Esophagus muscularis mucosa (tissue), 4 donors: ENCODE results near the gene SHISAL2A. TPM values are rescaled to one million over a fixed set of nuclear protein-coding genes. Genes with fewer than 3 reads are reported as not detected.

Source experiments
- DNase-seq: peaks from one replicate; pipeline ENCODE4 v3.0.0-alpha.2; 2017; ENCODE audit errors: extremely low spot score
- H3K27ac ChIP-seq, 4 donors: fragments of 200-600 bp; sonication (generic); replicated peaks in 1 of 4; 1 replicate in 3 of 4; 2 replicates in 1 of 4; pipeline ENCODE4 v1.5.1; 2016 to 2019; ENCODE audit warnings: mild to moderate bottlenecking in 1 of 4
- H3K27me3 ChIP-seq, 4 donors: fragments of 200-600 bp; sonication (generic); one replicate each; pipeline versions ENCODE4 v1.5.1 to v1.6.0; 2016 to 2019
- H3K36me3 ChIP-seq, 4 donors: fragments of 200-600 bp; sonication (generic); one replicate each; pipeline ENCODE4 v1.5.1; 2016 to 2019
- H3K4me1 ChIP-seq, 4 donors: fragments of 200-600 bp; sonication (generic); one replicate each; pipeline ENCODE4 v1.5.1; 2016 to 2019
- H3K4me3 ChIP-seq, 4 donors: fragments of 200-600 bp; sonication (generic); 1 replicate in 2 of 4; 2 replicates in 2 of 4; pipeline ENCODE4 v1.5.1; 2016 to 2019; ENCODE audit warnings: mild to moderate bottlenecking in 4 of 4, moderate library complexity in 1 of 4
- H3K9me3 ChIP-seq, 4 donors: fragments of 200-600 bp; sonication (generic); 1 replicate in 3 of 4; 2 replicates in 1 of 4; pipeline ENCODE4 v1.5.1; 2016 to 2019
- EP300 ChIP-seq: sonication (generic); formaldehyde crosslinking; IDR thresholded peaks from one replicate; pipeline ENCODE4 v1.6.1; 2017; ENCODE audit warnings: antibody characterized with exemption
- POLR2A ChIP-seq: fragments of 450-650 bp; IDR thresholded peaks from one replicate; pipeline ENCODE4 v1.6.1; 2017; ENCODE audit warnings: antibody characterized with exemption, moderate library complexity, mild to moderate bottlenecking, low read depth
- POLR2AphosphoS5 ChIP-seq, 2 donors: sonication (generic); formaldehyde crosslinking; IDR thresholded peaks; one replicate each; pipeline ENCODE4 v1.6.1; 2017; ENCODE audit warnings: antibody characterized with exemption in 2 of 2
- WGBS: methylation state at CpG from one replicate; pipeline ENCODE4 v1.1.5; 2018; 5-methylcytosine and 5-hydroxymethylcytosine counted together
- intact Hi-C: fragments of 100-400 bp; cut with DNase I; formaldehyde crosslinking; loops from one replicate; pipeline ENCODE4 v1.15.1; 2023
- total RNA-seq, 4 donors: library from RNA; depleted of rRNA; stranded (reverse); fragments of >200 nt; gene quantifications; one replicate each; pipeline versions ENCODE4 v1.1.0 to v1.2.1, GENCODE V29; 2016
- TF ChIP-seq, protein P1 (sequence below), 3 experiments: fragments of 200-600 bp in 2 of 3; fragments of 450-650 bp in 1 of 3; sonication (generic) in 2 of 3; IDR thresholded peaks; one replicate each; pipeline ENCODE4 v1.5.1; 2017 to 2019; ENCODE audit warnings: antibody characterized with exemption in 3 of 3, mild to moderate bottlenecking in 2 of 3, moderate library complexity in 1 of 3

The SHISAL2A gene
- total RNA-seq, 4 donors from 2014 or later = 0.17 to 0.57 TPM; not detected in 2

DNA sequence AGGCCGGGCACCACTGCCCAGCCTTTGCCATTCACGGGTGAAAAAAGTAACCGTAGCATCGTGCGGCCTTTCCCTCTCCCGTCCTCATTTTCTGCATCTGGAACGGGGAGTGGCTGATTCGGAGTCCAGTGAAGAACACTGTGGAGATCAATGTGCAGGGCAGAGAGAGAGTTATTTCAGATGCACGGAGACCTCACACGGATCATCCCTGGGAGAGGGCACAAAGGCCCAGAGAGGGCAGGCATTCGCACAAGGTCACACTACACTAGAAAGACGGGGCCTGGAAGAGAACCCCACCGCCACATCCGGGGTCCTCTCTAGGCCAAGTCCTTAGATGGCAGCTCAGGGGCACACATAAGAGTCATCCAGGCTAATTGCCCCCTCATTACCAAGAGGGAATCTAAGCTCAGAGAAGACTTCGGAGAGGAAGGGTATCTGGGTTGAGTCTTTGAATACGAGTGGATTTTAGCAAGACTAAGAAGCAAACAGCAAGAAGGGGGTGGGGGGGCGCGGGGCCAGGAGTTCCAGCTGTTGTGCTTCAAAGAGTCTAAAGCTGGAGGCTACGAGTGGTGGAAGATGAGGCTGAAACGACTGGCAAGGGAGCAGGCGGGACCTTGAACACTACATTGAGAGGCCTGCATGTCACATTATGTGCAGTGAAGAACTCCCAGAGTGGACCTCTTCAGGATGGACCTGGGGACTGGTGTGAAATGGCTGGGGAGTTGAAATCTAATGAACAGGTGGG, 29.9 kb upstream of the SHISAL2A start:
- H3K9me3 ChIP-seq = no peaks in the 10 kb centered on the region
- no peaks in the 10 kb centered on the region for H3K27me3 ChIP-seq
- H3K27ac ChIP-seq = peak overlapping the region; percentile 81 to 87 (median 85)
- H3K4me3 ChIP-seq = peak overlapping the region; percentile 66 to 74 (median 69)
- 32% methylated on average over 19 of the region's 21 CpGs for WGBS
- no peak for DNase-seq
- peaks cover 11 to 19% (median 16%) of the 10 kb centered on the region in 4 donors for H3K36me3 ChIP-seq
- H3K4me1 ChIP-seq = peaks cover 21 to 37% (median 33%) of the 10 kb centered on the region in 4 donors
- TF ChIP-seq POLR2AphosphoS5 (IDR thresholded peaks at IDR 0.05) = no peak
- TF ChIP-seq, protein P1, sequence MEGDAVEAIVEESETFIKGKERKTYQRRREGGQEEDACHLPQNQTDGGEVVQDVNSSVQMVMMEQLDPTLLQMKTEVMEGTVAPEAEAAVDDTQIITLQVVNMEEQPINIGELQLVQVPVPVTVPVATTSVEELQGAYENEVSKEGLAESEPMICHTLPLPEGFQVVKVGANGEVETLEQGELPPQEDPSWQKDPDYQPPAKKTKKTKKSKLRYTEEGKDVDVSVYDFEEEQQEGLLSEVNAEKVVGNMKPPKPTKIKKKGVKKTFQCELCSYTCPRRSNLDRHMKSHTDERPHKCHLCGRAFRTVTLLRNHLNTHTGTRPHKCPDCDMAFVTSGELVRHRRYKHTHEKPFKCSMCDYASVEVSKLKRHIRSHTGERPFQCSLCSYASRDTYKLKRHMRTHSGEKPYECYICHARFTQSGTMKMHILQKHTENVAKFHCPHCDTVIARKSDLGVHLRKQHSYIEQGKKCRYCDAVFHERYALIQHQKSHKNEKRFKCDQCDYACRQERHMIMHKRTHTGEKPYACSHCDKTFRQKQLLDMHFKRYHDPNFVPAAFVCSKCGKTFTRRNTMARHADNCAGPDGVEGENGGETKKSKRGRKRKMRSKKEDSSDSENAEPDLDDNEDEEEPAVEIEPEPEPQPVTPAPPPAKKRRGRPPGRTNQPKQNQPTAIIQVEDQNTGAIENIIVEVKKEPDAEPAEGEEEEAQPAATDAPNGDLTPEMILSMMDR (IDR thresholded peaks at IDR 0.05) = no peak
- no peak for TF ChIP-seq POLR2A
- no peak for TF ChIP-seq EP300
- intact Hi-C loops = loop anchor here (5.0 to 10.0 kb wide), 2 partner anchors 51 to 92 kb away; partner anchors contain the start of genes COA7 and TUT4

DNA sequence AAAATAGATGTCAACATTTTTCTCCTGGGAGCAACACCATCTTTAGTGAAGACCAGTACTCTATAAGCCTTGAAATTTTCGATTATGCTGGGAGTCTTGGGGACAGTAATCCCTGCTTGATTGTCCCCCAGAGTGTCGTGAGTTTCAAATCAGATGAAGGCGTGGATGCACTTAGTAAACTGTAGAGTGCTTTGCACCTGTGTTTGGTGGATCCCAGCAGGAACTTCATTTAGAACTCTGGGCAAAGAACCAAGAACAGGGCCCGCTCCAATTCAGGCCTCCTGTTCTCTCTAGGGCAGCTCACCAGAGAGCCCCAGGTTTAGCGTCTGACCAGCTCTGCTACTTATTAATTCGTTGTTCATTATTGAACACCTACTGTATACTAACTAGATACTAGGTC, 29.3 kb upstream of the SHISAL2A start:
- H3K36me3 ChIP-seq = peaks cover 11 to 25% (median 22%) of the 10 kb centered on the region in 4 donors
- WGBS = 92% methylated on average over 6 of the region's 6 CpGs
- no peaks in the 10 kb centered on the region for H3K27me3 ChIP-seq
- H3K4me3 ChIP-seq = peak overlapping the region in 2 of 4 donors; percentile 66 to 74
- no peaks in the 10 kb centered on the region for H3K9me3 ChIP-seq
- intact Hi-C loops = loop anchor here (5.0 to 10.0 kb wide), 2 partner anchors 51 to 91 kb away; partner anchors contain the start of genes COA7 and TUT4
- no peak for DNase-seq
- no peak for TF ChIP-seq POLR2AphosphoS5 (IDR thresholded peaks at IDR 0.05)
- TF ChIP-seq, protein P1 (IDR thresholded peaks at IDR 0.05) = no peak
- TF ChIP-seq EP300 = no peak
- no peak for TF ChIP-seq POLR2A
- peak overlapping the region; percentile 81 to 87 (median 85) for H3K27ac ChIP-seq
- peaks cover 21 to 37% (median 33%) of the 10 kb centered on the region in 4 donors for H3K4me1 ChIP-seq

DNA sequence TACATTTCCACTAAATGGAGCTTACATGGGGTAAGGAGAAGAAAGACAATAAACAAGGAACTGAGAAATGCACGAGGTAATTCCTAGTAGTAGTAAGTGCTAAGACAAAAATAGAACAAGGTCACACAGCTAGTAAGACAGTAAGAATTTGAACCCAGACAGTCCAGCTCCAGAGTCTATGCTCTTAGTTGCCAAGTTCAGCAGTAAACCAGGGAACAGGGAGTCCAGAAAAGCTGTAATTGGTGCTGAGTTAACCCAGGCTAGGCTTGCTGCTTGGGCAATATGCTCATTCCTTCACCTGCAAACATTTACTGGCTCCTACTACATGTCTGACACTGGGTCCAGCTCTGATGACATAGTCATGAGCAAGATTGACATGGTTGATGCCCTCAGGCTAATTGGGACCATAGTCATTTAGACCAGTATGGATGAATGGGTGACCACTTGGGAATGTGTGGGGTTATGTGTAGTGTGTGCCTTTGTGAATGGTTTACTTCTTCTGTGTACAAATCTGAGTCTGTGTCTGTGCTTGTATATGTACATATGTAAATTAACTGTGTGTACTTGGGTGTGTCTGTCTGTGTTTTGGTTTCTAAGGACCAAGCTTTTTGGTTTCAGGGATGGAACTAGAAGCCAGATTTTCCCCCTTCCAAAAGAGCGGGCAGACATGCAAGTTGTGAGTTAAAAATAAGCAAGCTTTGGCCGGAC, 28.8 kb upstream of the SHISAL2A start:
- 67% methylated on average over 3 of the region's 3 CpGs for WGBS
- intact Hi-C loops = loop anchor here (5.0 to 10.0 kb wide), 2 partner anchors 52 to 91 kb away; partner anchors contain the start of genes COA7 and TUT4
- peak overlapping the region; percentile 81 to 87 (median 85) for H3K27ac ChIP-seq

DNA sequence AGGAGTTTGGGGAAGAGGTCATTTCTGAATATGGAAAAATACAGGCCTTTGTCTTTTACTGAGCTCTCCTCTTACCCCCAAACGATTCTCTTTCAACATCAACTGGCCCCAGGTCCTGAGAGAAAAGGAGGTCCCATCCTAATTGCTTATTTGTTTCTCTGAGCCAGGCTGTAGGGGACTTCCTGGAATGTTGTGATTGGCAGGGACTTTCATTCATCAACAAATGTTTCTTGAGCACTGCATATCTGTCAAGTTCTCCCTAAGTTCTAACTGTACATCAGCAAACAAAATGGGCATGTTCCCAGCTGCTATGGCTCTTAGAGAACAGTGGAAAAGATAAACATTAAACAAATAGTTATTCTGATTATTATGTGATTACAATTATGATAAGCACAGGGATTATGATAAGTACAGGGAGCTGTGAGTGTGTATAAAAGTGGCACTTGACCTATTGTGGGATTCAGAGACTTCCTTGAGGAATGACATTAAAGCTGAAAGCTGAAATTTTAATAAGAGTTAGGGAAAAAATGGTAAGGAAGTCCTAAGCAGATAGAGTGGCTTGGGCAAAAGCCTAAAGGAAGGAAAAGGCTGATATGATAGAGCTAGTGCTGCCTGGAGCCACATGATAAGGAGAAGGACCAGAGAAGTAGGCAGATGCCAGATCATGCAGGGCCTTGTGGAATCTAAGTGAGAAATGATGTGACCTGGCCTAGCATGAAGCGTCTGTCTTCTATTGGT, 19.2 kb upstream of the SHISAL2A start:
- TF ChIP-seq, protein P1 (IDR thresholded peaks at IDR 0.05) = no peak
- TF ChIP-seq POLR2A = no peak
- TF ChIP-seq POLR2AphosphoS5 (IDR thresholded peaks at IDR 0.05) = no peak
- no peak for TF ChIP-seq EP300
- 65% methylated on average over 2 of the region's 2 CpGs for WGBS
- intact Hi-C loops = no loop called here
- peaks cover 0 to 18% (median 0%) of the 10 kb centered on the region in 4 donors for H3K36me3 ChIP-seq
- DNase-seq = no peak
- H3K27ac ChIP-seq = no peak overlapping the region
- no peaks in the 10 kb centered on the region for H3K4me1 ChIP-seq
- no peaks in the 10 kb centered on the region for H3K27me3 ChIP-seq
- H3K4me3 ChIP-seq = no peak overlapping the region
- H3K9me3 ChIP-seq = no peaks in the 10 kb centered on the region

More for the DNA sequence above, 28.8 kb upstream of the SHISAL2A start:
- H3K4me3 ChIP-seq = no peak overlapping the region
- no peaks in the 10 kb centered on the region for H3K27me3 ChIP-seq
- peaks cover 11 to 31% (median 23%) of the 10 kb centered on the region in 4 donors for H3K36me3 ChIP-seq
- no peak for DNase-seq
- peaks cover 21 to 37% (median 33%) of the 10 kb centered on the region in 4 donors for H3K4me1 ChIP-seq
- no peaks in the 10 kb centered on the region for H3K9me3 ChIP-seq
- TF ChIP-seq POLR2AphosphoS5 (IDR thresholded peaks at IDR 0.05) (peak in 1 of 2 donors; percentile 15), EP300 (no peak)
- TF ChIP-seq, protein P1 (IDR thresholded peaks at IDR 0.05) = no peak
